Liver (tissue), 9 donors: ENCODE results near the gene CLCN7. TPM values are rescaled to one million over a fixed set of nuclear protein-coding genes. Genes with fewer than 3 reads are reported as not detected.
"Not testable (repeated sequence)": the region's sequence is repeated elsewhere in the genome, so short reads cannot be mapped to it uniquely, and the experiment has no call there.

ENCODE experiments used
- DNase-seq: peaks from one replicate; pipeline ENCODE4 v3.0.0-alpha.2; 2017; ENCODE audit warnings: low spot score
- H3K27ac ChIP-seq, 2 donors: one replicate each; pipeline ENCODE4 v1.7.0; 2013; ENCODE audit warnings: inconsistent platforms in 2 of 2, low read length in 2 of 2, control low read depth in 1 of 2, low read depth in 1 of 2, mild to moderate bottlenecking in 1 of 2
- H3K27me3 ChIP-seq, 4 donors: one replicate each; pipeline versions ENCODE4 v1.6.1 to v1.7.0; 2013; ENCODE audit warnings: low read length in 3 of 4, inconsistent platforms in 1 of 4, mild to moderate bottlenecking in 1 of 4, moderate library complexity in 1 of 4; ENCODE audit not compliant: control insufficient read depth in 4 of 4, insufficient read depth in 4 of 4
- H3K36me3 ChIP-seq, 4 donors: one replicate each; pipeline versions ENCODE4 v1.6.1 to v1.7.0; 2013; ENCODE audit warnings: low read length in 3 of 4, mild to moderate bottlenecking in 3 of 4, low read depth in 1 of 4, moderate library complexity in 1 of 4; ENCODE audit not compliant: control insufficient read depth in 4 of 4, insufficient read depth in 3 of 4
- H3K4me1 ChIP-seq, 4 donors: one replicate each; pipeline versions ENCODE4 v1.6.1 to v1.7.0; 2013; ENCODE audit warnings: low read length in 3 of 4, mild to moderate bottlenecking in 3 of 4, moderate library complexity in 1 of 4; ENCODE audit not compliant: control insufficient read depth in 4 of 4, insufficient read depth in 4 of 4
- H3K4me3 ChIP-seq, 3 donors: one replicate each; pipeline versions ENCODE4 v1.6.1 to v1.7.0; 2013; ENCODE audit warnings: low read length in 3 of 3, control low read depth in 1 of 3, low read depth in 1 of 3, mild to moderate bottlenecking in 1 of 3
- H3K9ac ChIP-seq, 2 donors: one replicate each; pipeline ENCODE4 v1.7.0; 2013; ENCODE audit warnings: low read length in 2 of 2, mild to moderate bottlenecking in 2 of 2, moderate library complexity in 2 of 2, control low read depth in 1 of 2, low read depth in 1 of 2
- H3K9me3 ChIP-seq, 4 donors: one replicate each; pipeline versions ENCODE4 v1.6.1 to v1.7.0; 2013; ENCODE audit warnings: low read length in 3 of 4; ENCODE audit not compliant: control insufficient read depth in 4 of 4
- EGR1 ChIP-seq, 2 donors: IDR thresholded peaks; 2 replicates each; pipeline ENCODE4 v1.6.1; 2016 to 2018; ENCODE audit warnings: antibody characterized with exemption in 2 of 2, low read depth in 2 of 2
- FOXA1 ChIP-seq: IDR thresholded peaks from 2 replicates; pipeline ENCODE4 v1.6.1; 2016; ENCODE audit warnings: antibody characterized with exemption
- NR2F2 ChIP-seq: IDR thresholded peaks from 2 replicates; pipeline ENCODE4 v1.6.1; 2016; ENCODE audit warnings: antibody characterized with exemption
- RXRA ChIP-seq, 2 donors: IDR thresholded peaks; 2 replicates each; pipeline ENCODE4 v1.6.1; 2017 to 2018; ENCODE audit warnings: antibody characterized with exemption in 2 of 2, mild to moderate bottlenecking in 1 of 2
- SP1 ChIP-seq: IDR thresholded peaks from 2 replicates; pipeline ENCODE4 v1.6.1; 2018; ENCODE audit warnings: antibody characterized with exemption, mild to moderate bottlenecking
- TAF1 ChIP-seq: conservative IDR thresholded peaks from 2 replicates; pipeline ENCODE4 v1.6.1; 2016; ENCODE audit warnings: antibody characterized with exemption, mild to moderate bottlenecking
- ZBTB33 ChIP-seq: IDR thresholded peaks from 2 replicates; pipeline ENCODE4 v1.6.1; 2016; ENCODE audit warnings: antibody characterized with exemption
- WGBS: extraction: QIAGEN DNeasy Blood & Tissue Kit; methylation state at CpG from one replicate; pipeline ENCODE4 v1.1.7; 2013; 5-methylcytosine and 5-hydroxymethylcytosine counted together
- polyA plus RNA-seq, 2 donors: library from polyadenylated mRNA; stranded (reverse) in 1 of 2; unstranded in 1 of 2; fragments of 200-250 nt in 1 of 2; fragments of >200 nt in 1 of 2; fragmentation: Nextera tagmentation in 1 of 2; extraction: Ambion mirVana in 1 of 2; gene quantifications; one replicate each; pipeline versions ENCODE4 v1.2.1 to v1.2.3, GENCODE V29; 2013 to 2015
- total RNA-seq, 2 donors: library from RNA; depleted of rRNA; stranded (reverse); fragments of >200 nt; gene quantifications; one replicate each; pipeline ENCODE4 v1.2.3, GENCODE V29; 2014
- TF ChIP-seq, protein P1 (sequence below): IDR thresholded peaks from 2 replicates; pipeline ENCODE4 v1.6.1; 2016; ENCODE audit warnings: antibody characterized with exemption
- TF ChIP-seq, protein P2 (sequence below): IDR thresholded peaks from 2 replicates; pipeline ENCODE4 v1.6.1; 2016; ENCODE audit warnings: antibody characterized with exemption, mild to moderate bottlenecking
- donor health status: healthy.
- donor health status: healthy.
- donor health status: healthy.
- donor health status: healthy.
- donor health status: healthy.

Gene CLCN7
- total and polyA plus RNA-seq, 4 donors: 13.9 to 36.2 (median 30.2) TPM

GRCh38 chr16:1441391-1441829 is 33.4 kb downstream of the CLCN7 start:
- H3K36me3 ChIP-seq: peaks cover 0 to 6% (median 2%) of the 10 kb centered on the region in 4 donors
- H3K4me3 ChIP-seq: no peak overlapping the region
- WGBS: 77% methylated on average over 22 of the region's 22 CpGs
- no peaks in the 10 kb centered on the region for H3K27me3 ChIP-seq
- no peak for DNase-seq
- H3K27ac ChIP-seq: no peak overlapping the region
- H3K9me3 ChIP-seq: no peaks in the 10 kb centered on the region
- H3K4me1 ChIP-seq: no peaks in the 10 kb centered on the region
- H3K9ac ChIP-seq: no peak overlapping the region
- TF ChIP-seq RXRA (IDR thresholded peaks at IDR 0.05): no peak
- TF ChIP-seq, protein P1, sequence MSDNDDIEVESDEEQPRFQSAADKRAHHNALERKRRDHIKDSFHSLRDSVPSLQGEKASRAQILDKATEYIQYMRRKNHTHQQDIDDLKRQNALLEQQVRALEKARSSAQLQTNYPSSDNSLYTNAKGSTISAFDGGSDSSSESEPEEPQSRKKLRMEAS: no peak
- TF ChIP-seq TAF1: no peak

- WGBS: 93% methylated on average over 4 of the region's 4 CpGs
- not testable (repeated sequence) for DNase-seq, H3K4me1 ChIP-seq, H3K27me3 ChIP-seq, H3K9me3 ChIP-seq, H3K27ac ChIP-seq, H3K36me3 ChIP-seq, H3K4me3 ChIP-seq, H3K9ac ChIP-seq
These were observed 35.1 kb downstream of the CLCN7 start for GRCh38 chr16:1439699-1440074.

DNA sequence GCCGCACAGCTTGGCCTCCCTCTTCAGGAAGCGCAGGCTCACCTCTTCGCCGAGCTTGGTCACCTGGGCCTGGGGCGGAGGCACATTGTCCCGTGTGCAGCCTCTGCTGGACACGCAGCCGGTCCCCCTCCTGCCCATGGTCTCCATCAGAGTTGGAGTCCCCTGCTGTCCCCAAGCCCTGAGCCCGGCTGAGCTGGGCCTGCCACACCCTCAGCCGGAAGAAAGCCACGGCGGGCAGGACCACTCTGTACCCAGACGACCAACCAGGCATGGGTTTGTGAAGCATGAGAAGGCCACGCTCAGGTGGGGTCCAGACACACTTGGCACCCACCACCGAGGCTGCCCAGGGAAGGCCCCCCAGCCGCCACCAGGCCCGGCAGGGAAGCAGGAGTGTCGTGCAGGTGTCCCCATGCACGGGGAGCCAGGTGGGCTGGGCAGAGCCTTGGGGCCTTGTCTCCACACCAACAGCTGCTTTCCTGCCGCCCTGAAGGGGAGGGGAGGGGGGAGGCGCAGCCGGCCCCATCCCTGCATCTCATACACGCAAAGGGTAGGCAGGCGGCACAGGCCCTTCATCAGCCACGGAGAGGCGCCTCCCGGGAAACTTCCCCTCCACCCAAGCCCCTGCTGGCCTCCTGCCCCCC is 35.6 kb downstream of the CLCN7 start:
- no peaks in the 10 kb centered on the region for H3K4me1 ChIP-seq
- H3K4me3 ChIP-seq: no peak overlapping the region
- H3K36me3 ChIP-seq: no peaks in the 10 kb centered on the region
- TF ChIP-seq NR2F2 (no peak), FOXA1 (no peak), SP1 (no peak), ZBTB33 (no peak), EGR1 (IDR thresholded peaks at IDR 0.05; ENCODE audit: low read depth in 2 of 2) (no peak)
- TF ChIP-seq, protein P2, sequence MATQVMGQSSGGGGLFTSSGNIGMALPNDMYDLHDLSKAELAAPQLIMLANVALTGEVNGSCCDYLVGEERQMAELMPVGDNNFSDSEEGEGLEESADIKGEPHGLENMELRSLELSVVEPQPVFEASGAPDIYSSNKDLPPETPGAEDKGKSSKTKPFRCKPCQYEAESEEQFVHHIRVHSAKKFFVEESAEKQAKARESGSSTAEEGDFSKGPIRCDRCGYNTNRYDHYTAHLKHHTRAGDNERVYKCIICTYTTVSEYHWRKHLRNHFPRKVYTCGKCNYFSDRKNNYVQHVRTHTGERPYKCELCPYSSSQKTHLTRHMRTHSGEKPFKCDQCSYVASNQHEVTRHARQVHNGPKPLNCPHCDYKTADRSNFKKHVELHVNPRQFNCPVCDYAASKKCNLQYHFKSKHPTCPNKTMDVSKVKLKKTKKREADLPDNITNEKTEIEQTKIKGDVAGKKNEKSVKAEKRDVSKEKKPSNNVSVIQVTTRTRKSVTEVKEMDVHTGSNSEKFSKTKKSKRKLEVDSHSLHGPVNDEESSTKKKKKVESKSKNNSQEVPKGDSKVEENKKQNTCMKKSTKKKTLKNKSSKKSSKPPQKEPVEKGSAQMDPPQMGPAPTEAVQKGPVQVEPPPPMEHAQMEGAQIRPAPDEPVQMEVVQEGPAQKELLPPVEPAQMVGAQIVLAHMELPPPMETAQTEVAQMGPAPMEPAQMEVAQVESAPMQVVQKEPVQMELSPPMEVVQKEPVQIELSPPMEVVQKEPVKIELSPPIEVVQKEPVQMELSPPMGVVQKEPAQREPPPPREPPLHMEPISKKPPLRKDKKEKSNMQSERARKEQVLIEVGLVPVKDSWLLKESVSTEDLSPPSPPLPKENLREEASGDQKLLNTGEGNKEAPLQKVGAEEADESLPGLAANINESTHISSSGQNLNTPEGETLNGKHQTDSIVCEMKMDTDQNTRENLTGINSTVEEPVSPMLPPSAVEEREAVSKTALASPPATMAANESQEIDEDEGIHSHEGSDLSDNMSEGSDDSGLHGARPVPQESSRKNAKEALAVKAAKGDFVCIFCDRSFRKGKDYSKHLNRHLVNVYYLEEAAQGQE: no peak
- H3K9me3 ChIP-seq: no peaks in the 10 kb centered on the region
- DNase-seq: no peak
- no peak overlapping the region for H3K9ac ChIP-seq
- 89% methylated on average over 27 of the region's 27 CpGs for WGBS
- H3K27me3 ChIP-seq: no peaks in the 10 kb centered on the region
- no peak overlapping the region for H3K27ac ChIP-seq
